ENCODE measurements around the gene DNASE1L1.

- no peak for TF ChIP-seq ZNF425 (CRISPR knock-in tag; conservative IDR thresholded peaks at IDR 0.05)
- no peak for TF ChIP-seq ATF1 (CRISPR knock-in tag; IDR thresholded peaks at IDR 0.05)
- TF ChIP-seq CTCF (IDR thresholded peaks at IDR 0.05), result no peak
- TF ChIP-seq ATF2 (CRISPR knock-in tag; IDR thresholded peaks at IDR 0.05; ENCODE audit: borderline replicate concordance, low read depth), result no peak
- no peak for TF ChIP-seq FOXP4 (CRISPR knock-in tag; IDR thresholded peaks at IDR 0.05)
- TF ChIP-seq ZNF512 (CRISPR knock-in tag; IDR thresholded peaks at IDR 0.05; ENCODE audit: borderline replicate concordance), result no peak
- TF ChIP-seq ZNF138 (CRISPR knock-in tag; conservative IDR thresholded peaks at IDR 0.05), result no peak
- TF ChIP-seq ATF3 (CRISPR knock-in tag; conservative IDR thresholded peaks at IDR 0.05), result no peak
- TF ChIP-seq NR1H2 (CRISPR knock-in tag; IDR thresholded peaks at IDR 0.05), result no peak
- no peak for TF ChIP-seq JUN (CRISPR knock-in tag; IDR thresholded peaks at IDR 0.05)
- TF ChIP-seq CREB1 (CRISPR knock-in tag; IDR thresholded peaks at IDR 0.05), result no peak
Observed at GRCh38 chrX:154369449-154370299, 39.4 kb downstream of the DNASE1L1 start.

All from WTC11 (cell line).